ENCODE measurements around the gene TACC2.

Gene TACC2

DNA sequence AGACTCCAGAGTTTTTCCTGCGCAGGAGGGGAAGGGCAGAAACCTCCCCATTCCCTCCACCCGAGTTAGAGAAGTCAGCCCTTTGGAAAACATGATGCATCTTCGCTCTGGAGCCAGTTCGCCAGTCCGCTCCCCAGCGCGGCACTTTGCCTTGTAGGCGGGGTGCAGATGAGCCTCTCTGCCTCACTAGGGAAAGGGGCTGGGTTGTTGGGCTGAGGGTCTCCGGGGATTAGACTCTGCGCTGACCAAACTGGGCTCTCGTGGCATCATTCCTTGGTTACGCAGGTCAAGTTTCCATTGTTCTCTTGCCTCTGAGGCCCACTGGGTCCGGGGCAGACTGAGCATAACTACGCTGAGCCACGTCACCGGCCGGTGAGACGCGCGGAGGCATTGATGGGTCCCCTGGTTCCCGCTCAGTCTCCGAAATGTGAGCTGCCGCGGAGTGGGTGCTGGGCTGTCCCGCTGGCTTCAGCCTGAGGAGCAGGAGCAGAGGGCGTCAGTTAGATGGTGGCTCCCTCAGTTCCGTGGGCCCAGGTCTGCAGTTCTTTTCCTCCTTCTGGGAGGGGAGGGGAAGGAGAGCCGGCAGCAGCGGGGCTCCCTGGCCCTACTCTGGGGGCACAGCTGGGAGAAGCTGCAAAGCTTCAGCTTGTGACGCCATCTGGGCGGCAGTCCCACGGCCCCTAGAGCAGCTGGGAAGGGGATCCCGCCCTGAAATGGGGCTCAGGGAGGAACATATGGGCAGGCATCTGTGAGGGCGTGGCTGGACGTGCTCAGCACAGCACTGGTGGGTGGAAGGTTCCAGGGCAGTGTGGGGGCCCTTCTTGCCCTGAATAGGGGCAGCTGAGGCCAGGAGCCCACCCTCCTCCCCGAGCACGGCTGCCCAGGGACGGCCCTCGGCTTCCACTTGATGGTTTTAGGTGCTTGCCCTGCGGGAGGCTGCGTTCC, 160.9 kb downstream of the TACC2 start:
- no peak for DNase-seq

DNA sequence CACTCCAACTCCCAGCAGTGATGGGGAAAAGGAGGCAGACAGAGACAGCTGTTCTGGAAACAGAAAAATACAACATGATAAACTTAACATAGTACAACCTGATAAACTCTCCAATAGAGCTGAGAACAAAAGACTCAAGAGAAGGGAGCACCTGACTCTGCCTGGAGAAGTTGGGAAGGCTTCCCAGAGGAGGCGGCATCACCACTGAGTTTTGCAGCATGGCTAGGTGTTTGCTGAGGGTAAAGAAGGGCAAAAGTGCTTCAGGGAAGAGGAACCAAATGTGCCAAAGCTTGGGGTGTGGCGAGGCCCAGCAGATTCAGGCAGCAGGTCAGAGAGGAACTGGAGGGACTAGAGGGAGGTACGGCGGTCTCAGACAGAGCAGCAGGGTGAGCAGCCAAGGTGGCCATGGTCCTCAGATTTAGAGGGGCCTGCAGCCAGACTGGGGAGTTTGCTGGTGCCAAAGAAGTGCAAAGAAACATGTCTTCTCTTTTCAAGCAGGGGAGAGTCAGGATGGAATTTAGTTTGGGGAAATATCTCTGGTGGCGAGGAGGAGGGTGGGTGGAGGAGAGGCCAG, 162.2 kb downstream of the TACC2 start:
- no peak for DNase-seq

DNA sequence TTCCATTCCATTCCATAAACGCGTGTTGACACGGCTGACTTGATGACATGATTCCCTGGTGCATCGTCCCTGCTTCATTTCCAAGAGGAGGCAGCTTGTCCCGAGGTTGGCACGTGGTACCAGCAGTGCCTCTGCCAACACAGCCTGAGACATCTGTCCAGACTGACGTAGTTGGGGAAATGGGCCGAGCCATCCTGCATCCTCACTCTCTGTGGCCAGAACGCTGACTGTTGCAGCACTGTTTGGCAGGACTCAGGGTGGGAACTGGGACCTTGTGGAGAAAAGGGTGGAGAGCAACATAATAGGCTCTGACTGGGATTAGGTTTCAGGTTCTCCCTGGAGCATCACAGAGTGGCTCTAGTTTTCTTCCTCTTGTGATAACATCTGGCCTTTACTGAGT, 163.6 kb downstream of the TACC2 start:
- no peak for DNase-seq

DNA sequence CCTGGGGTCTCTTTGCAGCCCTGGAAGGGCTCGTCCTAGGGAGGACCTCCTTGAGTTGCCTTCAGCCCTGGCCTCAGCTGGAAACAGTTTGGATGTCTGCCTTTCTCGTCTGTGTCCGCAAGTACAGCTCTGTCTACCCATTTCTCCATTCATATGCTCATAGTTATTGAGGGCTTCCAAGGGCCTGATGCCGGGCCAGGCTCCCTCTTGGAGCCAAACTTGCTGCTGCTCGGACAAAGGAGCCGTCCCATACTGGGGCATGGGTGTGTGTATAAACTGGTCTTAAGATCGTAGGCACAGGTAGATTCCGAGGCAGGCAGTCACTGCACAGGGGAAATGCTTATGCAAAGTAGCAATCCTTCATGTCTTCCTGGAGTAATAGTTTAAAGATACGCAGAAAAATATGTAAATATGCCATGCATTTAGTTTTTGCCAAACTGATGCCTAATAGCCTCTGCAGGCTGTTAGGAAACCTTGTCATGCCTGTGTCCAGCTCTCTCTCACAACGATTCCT, 165.1 kb downstream of the TACC2 start:
- no peak for DNase-seq

DNA sequence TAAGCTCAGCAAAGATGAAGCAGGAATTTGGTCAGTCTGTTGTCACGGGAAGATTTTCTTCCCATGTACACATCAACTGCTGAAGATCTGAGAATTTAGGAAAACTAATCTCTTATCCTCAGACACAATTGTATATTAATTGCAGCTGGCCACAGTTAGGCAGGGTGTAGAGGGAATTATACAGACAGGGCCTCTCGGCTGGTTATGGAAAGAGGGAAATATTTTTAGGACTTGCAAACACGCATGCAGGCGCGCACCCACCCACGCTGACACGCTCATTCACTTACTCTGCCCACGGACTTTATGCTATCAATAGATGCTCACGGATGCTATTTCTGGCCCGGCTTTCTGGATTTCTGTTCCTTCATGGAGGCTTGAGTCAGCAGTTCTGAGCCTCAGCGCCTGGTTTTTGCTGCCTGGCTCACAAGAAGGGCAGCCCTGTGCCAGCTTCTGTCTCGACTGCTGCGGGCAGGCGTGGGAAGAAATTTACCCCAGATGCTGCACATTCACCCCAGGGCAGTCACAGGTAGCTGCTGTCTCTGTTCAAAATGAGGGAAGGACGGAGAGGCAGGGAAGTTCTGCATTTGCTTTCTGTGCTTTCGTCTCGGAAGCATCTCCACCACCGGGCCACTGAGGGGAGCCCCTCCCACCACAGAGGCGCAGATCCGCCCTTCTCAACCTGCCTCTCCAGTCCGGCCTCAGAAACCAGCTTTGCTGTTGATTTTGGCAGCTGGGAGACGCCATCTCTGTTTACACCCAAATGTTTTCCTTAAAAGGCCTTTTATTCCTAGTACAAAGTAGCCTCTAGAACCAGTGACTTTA, 165.8 kb downstream of the TACC2 start:
- DNase-seq: no peak

DNA sequence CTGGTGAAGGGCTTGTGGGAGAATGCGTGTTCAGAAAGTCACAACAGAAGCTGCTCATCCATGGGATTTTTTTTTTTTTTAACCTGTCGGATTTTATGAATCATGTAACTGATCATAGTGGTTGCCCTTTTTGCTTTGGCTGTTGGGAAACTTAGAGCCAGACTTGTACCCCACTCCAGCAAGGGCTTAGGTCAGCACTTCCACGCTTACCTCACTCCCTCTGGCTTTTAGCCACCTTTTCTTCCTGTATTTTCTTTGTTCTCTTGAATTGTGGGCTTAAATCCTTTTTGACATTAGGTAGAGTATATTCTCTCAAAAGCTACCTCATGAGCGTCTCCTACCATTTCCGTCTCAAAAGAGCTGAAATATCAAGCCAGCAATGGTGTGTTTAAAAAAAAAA, 168.5 kb downstream of the TACC2 start:
- no peak for DNase-seq

DNA sequence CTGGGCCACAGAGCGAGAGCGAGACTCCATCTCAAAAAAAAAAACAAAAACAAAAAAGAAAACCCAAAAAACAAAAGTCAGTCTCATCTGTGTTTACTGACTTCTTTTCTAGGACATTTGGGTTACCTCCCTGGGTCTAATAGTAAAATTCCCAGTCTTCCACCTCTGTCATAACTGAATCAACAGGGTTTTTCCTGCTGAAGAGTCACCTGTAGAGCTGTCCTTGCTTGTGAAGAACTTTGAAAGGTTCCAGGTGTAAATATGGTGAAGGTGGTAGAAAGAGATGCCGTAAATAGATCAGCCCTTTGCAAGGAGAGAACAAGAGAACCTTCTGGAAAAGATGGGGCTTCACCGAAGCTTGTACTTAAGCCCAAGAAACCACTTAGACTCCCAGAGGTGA, 169.4 kb downstream of the TACC2 start:
- no peak for DNase-seq

DNA sequence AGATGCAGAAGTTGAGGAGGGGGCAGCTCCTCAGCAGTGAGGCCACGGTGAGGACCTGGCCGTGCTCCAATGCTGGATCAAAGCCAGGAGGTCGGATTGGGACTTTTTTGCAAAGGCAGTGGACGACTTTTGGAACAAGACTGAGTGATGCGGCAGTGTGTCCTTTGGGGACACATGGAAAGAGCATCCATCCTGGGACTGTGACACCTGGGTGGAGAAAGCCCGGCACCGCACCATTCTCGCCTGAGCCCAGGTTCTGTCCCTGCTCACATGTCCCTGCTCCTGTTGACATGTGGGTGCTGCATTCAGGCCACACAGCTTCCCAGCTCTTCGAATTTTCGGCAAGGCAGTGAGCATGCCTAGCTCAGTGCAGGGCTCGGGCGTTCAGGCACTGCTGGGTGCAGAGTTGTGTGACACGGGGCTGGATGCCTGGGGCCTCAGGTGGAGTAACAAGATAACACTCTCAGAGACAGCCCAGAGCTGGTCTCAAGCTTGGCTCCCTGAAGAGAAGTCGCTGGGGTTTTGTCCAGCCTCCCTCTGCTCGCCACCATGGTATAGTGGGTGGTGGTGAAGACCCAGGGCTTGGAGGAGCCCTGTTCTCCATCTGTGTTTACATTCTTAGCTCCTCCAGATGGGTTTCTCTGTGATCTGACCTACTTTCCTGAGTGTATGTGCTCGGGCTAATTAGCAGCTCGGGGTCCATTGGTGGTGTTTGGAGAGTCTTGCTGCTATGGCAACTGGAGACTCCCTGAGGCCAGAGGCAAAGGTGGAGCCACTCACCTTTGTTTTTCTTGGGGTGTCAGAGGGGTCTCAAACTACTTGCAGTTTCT, 170.4 kb downstream of the TACC2 start:
- DNase-seq: no peak

DNA sequence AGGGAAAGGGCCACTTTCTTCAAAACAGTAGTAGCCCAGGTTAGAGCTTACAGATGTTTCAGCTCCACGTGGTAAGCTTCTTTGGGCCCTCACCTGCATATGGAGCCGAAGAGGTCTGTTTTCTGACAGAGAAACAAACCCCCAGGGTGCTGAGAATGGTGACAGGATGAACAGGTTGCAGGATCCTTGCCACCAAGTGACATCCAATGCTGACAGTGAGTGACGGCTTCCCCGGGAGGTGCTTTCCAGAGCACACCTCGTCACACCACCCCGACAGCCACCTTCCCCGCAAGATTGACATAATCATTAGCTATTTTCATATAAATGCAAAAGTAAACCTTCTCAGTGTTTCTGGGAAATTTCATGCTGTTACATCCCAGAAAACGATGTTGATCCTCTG, 172.8 kb downstream of the TACC2 start:
- DNase-seq: no peak

DNA sequence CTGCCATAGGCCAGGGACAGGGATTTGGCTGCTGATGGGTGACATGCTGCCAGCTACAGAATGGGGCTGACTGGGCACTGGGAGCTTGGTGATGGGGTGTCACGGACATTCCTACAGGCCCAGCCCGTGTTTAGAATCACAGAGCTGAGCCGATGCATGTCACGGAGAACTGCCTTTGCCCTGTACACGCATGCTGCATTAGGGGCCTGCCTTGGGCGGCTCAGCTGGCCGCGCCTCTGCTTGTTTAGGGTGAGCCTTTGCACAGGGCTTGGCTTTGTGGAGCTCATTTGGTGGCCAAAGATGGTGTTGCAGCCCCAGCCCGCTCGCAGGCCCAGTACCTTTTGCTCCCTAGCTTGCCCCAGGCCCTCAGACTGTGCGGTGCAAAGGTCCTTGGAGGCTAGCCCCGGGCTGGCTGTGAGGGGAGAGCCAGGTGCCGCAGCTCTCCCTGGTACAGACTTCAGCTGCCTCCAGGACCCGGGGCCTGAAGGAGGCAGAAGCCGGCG, 173.8 kb downstream of the TACC2 start:
- no peak for DNase-seq

DNA sequence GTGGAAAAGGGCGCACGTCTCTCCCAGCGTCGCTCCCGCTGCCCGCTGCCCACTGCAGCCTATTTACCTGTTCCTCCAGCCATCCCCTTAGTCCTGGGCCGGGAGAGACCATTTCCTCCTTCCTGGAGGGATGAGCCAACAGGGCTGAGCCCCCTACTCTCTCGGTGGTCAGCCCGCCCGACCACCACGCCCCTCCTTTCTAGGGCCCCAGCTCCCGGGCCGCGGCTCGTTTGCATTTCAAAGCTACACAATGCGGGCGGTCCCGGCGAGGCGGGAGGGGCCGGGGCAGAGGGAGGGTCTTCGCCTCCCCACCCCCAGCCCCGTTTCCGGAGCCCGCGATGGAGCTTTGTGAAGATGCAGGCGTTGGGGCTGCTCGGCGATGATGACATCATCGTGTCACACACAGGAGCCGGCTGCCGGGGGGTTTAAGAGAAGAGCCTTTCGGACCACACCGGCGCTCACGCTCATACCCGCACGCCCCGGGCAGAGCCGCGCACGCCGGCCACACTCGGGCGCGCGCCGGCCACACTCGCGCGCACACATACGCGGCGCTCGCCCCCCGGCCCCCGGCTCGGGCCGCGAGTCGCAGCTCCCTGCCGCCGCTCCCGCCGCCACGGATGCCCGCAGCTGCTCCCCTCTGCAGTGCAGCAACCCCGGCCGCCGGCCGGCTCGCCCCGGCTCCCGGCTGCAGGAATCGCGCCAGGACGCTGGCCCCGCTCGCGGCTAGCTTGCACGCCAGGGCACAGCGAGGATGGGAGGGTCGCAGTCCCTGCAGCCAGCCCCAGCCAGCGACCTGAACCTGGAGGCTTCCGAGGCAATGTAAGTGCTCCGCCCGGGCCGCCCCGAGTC, 174.4 kb downstream of the TACC2 start:
- DNase-seq: no peak

DNA sequence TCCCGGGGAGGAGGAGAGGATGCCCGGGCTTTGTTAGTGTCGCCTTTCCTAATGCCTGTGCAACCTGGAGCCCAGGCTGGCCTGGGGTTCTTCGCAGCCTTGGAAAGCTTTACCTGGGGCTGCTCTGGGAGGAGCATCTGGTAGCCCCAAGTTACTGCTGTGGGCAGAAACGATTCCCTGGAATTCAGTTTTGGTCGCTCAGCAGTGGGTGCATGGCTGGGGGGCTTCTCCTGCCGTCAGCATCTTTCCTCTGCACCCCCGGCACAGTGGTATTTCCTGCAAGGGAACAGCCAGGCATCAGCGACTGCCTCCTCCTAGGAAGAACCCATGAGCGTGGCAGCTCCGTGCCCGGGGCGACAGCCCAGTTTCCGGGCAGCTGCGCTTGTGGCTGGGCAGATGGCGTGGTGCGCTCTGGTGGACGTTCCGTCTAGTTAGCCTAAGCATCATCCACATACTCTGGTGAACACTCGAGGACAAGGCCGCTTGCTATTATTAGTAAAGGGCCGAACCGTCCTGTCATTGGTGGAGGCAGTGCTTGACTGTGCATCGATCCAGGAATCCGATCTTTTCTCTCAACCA, 175.1 kb downstream of the TACC2 start:
- no peak for DNase-seq

DNA sequence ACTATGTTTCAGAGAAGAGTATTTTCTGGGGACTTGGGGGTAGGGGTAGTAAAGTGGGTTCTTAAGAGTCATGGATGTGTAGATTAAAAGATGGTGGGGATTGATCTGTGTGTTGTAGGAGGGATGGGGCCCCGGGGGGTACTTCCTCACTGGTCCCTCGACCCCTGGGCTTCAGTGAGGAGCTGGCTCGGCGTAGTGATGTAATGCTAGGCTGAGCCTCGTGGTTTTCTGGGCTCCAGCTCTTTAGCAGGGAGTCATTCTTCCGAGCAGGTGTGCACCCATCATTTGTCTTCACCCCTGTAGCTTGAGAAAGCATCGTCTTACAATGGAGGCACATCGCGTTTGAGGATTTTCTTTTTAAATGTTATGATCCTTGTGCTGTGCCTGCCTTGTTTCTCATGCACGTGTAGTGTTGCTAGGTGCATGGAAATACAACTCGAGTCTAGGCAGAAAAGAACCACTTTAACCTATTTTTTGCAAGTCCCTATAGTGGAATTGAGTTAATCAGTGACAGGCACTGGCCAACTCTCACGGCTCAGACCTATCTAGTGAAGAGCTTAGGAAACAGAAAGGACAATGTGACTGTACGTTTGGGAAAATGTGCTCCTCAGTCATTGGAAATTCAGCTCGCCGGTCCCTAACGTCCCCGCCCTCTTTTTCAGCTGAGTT, 176.0 kb downstream of the TACC2 start:
- no peak for DNase-seq

DNA sequence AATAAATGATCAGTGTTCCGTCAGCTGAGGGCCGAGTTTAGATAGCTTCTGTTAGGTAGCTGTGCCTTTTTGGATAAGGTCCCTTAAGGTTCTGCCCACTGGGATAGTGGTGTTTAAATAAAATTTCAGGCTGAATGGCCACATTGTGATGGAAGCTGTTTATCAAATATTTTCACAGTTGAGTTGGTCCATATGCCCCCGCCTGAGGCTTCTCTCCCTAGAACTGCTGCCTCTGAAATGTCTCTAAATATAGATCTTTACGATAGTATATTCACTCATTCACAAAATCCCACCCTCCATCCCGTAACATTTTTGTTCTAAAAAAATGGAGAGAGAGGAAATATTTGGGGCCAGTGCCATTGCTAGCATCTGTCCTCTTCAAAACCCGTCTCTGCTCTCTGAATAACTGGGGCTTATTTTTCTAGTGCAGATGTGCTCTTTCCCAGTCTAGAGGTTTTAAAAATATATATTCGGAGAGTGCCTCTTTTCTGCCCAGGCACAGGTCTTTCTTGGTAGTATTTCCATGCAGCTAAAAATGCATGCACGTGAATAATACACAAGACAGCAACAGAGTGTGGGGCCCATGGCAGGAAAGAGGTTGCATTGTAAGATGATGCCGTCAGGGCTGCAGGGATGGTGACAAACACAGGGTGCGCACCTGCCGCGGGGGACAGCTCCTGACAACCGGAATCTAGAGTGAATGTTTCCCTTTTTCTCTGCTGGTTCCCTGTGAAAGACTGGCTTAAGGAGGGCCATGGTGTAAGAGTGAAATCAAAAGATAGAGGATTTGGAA, 176.7 kb downstream of the TACC2 start:
- no peak for DNase-seq

DNA sequence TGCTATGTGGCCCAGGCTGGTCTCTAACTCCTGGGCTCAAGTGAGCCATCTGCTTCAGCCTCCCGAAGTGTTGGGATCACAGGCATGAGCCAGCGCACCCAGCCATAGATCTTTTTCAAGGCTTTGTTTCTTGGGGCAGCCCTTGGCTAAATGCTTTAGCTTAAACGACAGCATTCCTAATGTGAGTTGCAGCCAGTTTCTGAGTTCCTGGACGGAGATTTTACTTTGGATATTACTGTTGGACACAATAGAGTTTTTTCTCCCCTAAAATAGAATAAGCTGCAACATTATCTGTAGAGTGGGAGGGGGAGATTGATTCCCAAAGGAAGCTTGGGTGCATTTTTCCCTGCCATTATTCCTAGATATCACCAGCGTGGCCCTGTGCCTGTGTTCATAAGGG, 179.1 kb downstream of the TACC2 start:
- DNase-seq: no peak

DNA sequence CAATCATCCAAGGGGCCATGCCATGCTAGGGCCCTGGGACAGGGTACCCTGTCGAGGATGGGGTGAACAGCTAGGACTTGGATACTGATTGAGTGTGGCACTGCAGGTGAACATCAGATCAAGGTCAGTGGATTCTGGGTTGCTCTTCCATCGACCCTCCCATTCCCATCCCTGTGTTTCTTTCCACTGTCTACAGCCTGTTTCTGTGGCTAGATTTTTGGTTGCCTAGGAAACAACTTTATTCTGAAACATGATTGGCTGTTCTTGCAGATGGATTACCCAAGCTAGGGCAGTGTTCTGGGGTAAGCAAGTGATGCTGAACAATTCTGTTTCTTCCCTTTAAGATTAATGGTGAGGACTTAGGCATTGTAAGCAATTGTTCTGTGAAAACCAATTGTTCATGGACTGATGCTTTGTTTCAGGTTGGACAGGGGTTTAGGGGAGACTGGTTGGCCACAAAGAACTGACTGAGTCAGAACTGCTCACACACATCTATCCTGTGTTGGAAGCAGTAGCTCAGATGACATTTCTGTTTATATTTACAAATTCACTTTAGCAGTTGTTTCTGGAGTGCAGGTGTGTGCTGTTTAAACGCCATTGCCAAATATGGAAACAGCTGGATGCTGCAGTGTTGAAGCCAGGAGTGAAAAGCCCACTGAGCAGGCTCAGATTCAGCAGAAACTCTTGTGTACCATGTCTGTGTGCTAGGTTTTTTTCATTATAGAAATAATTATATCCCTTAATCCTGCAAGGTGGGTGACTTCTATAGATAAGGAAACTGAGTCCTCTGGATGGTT, 179.8 kb downstream of the TACC2 start:
- no peak for DNase-seq

DNA sequence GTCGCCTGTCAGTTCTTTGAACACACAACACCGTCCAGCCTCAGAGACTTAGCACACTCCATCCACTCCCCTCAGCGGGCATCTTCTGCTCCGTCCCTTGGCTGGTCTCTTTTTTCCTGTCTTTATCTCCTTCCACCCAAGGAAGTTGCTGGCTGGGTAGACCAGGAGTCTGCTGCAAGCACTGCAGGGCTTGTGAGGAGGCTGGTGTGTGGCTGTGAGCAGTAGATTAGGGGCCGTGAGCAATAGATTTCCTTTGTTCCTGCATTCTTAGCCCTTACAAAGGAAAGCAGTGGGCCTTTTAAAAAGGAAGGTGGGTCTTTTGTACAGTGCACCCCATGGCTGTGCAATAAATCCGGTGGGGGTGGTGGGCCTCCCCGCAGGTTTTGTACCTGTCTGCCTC, 181.8 kb downstream of the TACC2 start:
- no peak for DNase-seq

DNA sequence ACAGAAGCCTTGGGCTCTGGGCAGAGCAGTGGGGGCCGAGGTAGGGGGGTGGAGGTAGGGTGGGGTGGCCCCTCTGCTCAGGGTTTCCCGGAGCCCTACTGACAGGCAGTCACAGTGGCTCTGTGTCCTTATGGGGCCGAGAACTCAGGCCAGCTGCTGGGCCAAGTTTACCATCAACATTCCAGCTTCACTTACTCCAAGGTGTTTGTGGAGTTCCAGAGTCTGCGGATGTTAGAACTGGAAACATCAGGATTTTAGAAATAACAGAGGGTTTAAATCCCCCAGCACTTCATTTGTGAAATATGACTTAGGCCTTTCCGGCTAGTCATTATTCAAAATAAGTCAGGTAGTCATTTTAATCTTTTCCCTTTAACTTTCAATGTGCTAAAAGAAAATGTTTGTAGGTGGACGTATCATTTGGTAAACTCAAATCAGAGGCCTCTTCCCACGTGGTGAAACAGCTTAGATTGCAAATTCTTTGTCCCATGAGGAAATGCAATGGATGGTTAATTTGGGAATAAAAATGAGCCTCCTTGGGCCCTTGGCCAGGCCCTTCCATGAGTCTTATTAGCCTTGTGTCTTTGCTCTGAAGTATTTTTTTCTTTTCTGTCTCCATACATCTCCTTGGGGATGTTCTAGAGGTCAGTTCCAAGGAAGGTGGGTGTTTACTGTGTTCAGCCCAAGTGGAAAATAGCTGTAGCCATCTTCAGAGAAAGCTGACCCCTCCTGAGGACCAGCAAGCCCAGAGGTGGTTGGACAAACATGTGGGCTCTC, 182.5 kb downstream of the TACC2 start:
- no peak for DNase-seq
